ENCODE data around the gene CACNB3.
A peak's percentile ranks its signal among the peaks of the same experiment; 100 is the strongest.
"Not testable (repeated sequence)": the region's sequence is repeated elsewhere in the genome, so short reads cannot be mapped to it uniquely, and the experiment has no call there.

Gene CACNB3

GRCh38 chr12:48854932-48855331 is 36.6 kb downstream of the CACNB3 start:
- DNase-seq (ENCODE audit: low read depth): not testable (repeated sequence)

- no peak for DNase-seq (ENCODE audit: low read depth)
Observed at GRCh38 chr12:48856379-48856778, 38.1 kb downstream of the CACNB3 start.

GRCh38 chr12:48857278-48857994 is 39.1 kb downstream of the CACNB3 start:
- no peak for DNase-seq (ENCODE audit: low read depth)

- DNase-seq (ENCODE audit: low read depth): no peak
Observed at GRCh38 chr12:48858043-48858442, 39.7 kb downstream of the CACNB3 start.

- DNase-seq (ENCODE audit: low read depth): no peak
Observed at GRCh38 chr12:48859607-48860006, 41.3 kb downstream of the CACNB3 start.

- not testable (repeated sequence) for DNase-seq (ENCODE audit: low read depth)
Observed at GRCh38 chr12:48860236-48860635, 41.9 kb downstream of the CACNB3 start.

- no peak for DNase-seq (ENCODE audit: low read depth)
Observed at GRCh38 chr12:48861111-48861510, 42.8 kb downstream of the CACNB3 start.

- DNase-seq (ENCODE audit: low read depth): no peak
Observed at GRCh38 chr12:48862760-48863159, 44.5 kb downstream of the CACNB3 start.

GRCh38 chr12:48863291-48863690 is 45.0 kb downstream of the CACNB3 start:
- no peak for DNase-seq (ENCODE audit: low read depth)

GRCh38 chr12:48865281-48866051 is 47.2 kb downstream of the CACNB3 start, which contains the start of gene RND1:
TSS of gene RND1 (minus strand) at chr12:48865870. CDS start at chr12:48865767, 103 bp downstream.
- DNase-seq (ENCODE audit: low read depth): peak; percentile 74

GRCh38 chr12:48866052-48866711 is 47.9 kb downstream of the CACNB3 start:
- DNase-seq (ENCODE audit: low read depth): no peak

GRCh38 chr12:48868451-48868850 is 50.2 kb downstream of the CACNB3 start:
- DNase-seq (ENCODE audit: low read depth): no peak

GRCh38 chr12:48869191-48869590 is 50.9 kb downstream of the CACNB3 start:
- no peak for DNase-seq (ENCODE audit: low read depth)

- no peak for DNase-seq (ENCODE audit: low read depth)
Observed at GRCh38 chr12:48873096-48873495, 54.8 kb downstream of the CACNB3 start.

GRCh38 chr12:48873534-48873933 is 55.2 kb downstream of the CACNB3 start:
- not testable (repeated sequence) for DNase-seq (ENCODE audit: low read depth)

- no peak for DNase-seq (ENCODE audit: low read depth)
Observed at GRCh38 chr12:48875944-48876515, 57.7 kb downstream of the CACNB3 start.

Measured in activated T-helper 9 cell treated with anti-CD3 and anti-CD28 coated beads, Interleukin-2, amount 50 U/mL, for 16 hours (primary cell).